ENCODE data around the gene PRDM11.

DNA sequence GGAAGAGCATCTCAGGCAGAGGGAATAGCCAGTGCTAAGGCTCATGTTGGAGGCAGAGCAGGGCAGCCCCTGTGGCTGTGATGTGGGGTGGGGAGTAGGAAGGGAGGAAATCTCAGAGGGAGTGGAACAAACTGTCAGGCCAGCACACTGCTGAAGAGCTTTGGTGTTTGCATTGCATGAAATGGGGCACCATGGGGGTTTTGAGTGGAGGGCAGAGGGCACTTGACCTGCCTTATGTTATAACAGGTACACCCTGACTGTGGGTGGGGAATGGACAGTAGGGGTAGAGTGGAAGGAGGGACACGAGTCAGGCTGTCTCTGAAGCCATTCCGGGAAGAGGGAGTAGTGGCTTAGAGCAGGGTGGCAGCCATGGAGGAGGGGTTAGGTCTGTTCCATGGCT, 24.0 kb downstream of the PRDM11 start:
- TF ChIP-seq POLR2A (IDR thresholded peaks at IDR 0.05): no peak
- TF ChIP-seq, protein P1, sequence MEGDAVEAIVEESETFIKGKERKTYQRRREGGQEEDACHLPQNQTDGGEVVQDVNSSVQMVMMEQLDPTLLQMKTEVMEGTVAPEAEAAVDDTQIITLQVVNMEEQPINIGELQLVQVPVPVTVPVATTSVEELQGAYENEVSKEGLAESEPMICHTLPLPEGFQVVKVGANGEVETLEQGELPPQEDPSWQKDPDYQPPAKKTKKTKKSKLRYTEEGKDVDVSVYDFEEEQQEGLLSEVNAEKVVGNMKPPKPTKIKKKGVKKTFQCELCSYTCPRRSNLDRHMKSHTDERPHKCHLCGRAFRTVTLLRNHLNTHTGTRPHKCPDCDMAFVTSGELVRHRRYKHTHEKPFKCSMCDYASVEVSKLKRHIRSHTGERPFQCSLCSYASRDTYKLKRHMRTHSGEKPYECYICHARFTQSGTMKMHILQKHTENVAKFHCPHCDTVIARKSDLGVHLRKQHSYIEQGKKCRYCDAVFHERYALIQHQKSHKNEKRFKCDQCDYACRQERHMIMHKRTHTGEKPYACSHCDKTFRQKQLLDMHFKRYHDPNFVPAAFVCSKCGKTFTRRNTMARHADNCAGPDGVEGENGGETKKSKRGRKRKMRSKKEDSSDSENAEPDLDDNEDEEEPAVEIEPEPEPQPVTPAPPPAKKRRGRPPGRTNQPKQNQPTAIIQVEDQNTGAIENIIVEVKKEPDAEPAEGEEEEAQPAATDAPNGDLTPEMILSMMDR (IDR thresholded peaks at IDR 0.05): no peak

All from right lobe of liver (tissue), 4 donors.